WERI-Rb-1 (cell line): ENCODE data around the gene AKAP6.

ENCODE experiments used
- DNase-seq: peaks from one replicate; pipeline ENCODE4 v3.0.0-alpha.2; 2020
- H3K27ac ChIP-seq: fragments of 250-450 bp; sonication (Bioruptor Pico); 2 replicates; pipeline ENCODE4 v1.5.1; 2020; ENCODE audit warnings: mild to moderate bottlenecking, moderate library complexity
- H3K27me3 ChIP-seq: fragments of 250-450 bp; sonication (Bioruptor Pico); 2 replicates; pipeline ENCODE4 v1.5.1; 2021; ENCODE audit warnings: mild to moderate bottlenecking, low read depth, moderate library complexity; ENCODE audit not compliant: insufficient read depth, severe bottlenecking
- H3K36me3 ChIP-seq: fragments of 250-450 bp; sonication (Bioruptor Pico); 2 replicates; pipeline ENCODE4 v1.5.1; 2020; ENCODE audit warnings: mild to moderate bottlenecking, moderate library complexity
- H3K4me3 ChIP-seq: 2 replicates; pipeline ENCODE4 v1.5.1; 2011; ENCODE audit warnings: low read depth, mild to moderate bottlenecking, control low read depth, low read length
- H3K9me3 ChIP-seq: fragments of 250-450 bp; sonication (Bioruptor Pico); 2 replicates; pipeline ENCODE4 v1.5.1; 2021; ENCODE audit warnings: mild to moderate bottlenecking, moderate library complexity; ENCODE audit not compliant: severe bottlenecking
- CTCF ChIP-seq: IDR thresholded peaks from 2 replicates; pipeline ENCODE4 v1.5.1; 2011; ENCODE audit warnings: low read depth, mild to moderate bottlenecking, control low read depth, inconsistent platforms, low read length

AKAP6 gene

GRCh38 chr14:32413967-32414640 lies 85.0 kb downstream of the AKAP6 start:
- H3K27ac ChIP-seq, result no peak overlapping the region
- H3K36me3 ChIP-seq, result no peaks in the 10 kb centered on the region
- H3K9me3 ChIP-seq, result no peaks in the 10 kb centered on the region
- no peak overlapping the region for H3K4me3 ChIP-seq
- H3K27me3 ChIP-seq, result no peaks in the 10 kb centered on the region
- TF ChIP-seq CTCF, result no peak
- DNase-seq, result no peak

- Histone ChIP-seq H3K27ac (no peak overlapping the region), H3K9me3 (no peaks in the 10 kb centered on the region)
- DNase-seq, result no peak
Measured at GRCh38 chr14:32414808-32415255, 85.7 kb downstream of the AKAP6 start.

GRCh38 chr14:32417956-32418552 lies 89.0 kb downstream of the AKAP6 start:
- Histone ChIP-seq H3K27ac (no peak overlapping the region), H3K27me3 (no peaks in the 10 kb centered on the region), H3K36me3 (no peaks in the 10 kb centered on the region), H3K9me3 (peaks cover 8% of the 10 kb centered on the region), H3K4me3 (no peak overlapping the region)
- no peak for TF ChIP-seq CTCF
- no peak for DNase-seq

More at GRCh38 chr14:32414808-32415255, 85.7 kb downstream of the AKAP6 start:
- no peaks in the 10 kb centered on the region for H3K36me3 ChIP-seq
- H3K27me3 ChIP-seq, result no peaks in the 10 kb centered on the region
- TF ChIP-seq CTCF, result no peak
- H3K4me3 ChIP-seq, result no peak overlapping the region

- no peaks in the 10 kb centered on the region for H3K36me3 ChIP-seq
- no peak overlapping the region for H3K27ac ChIP-seq
- H3K9me3 ChIP-seq, result peaks cover 8% of the 10 kb centered on the region
- DNase-seq, result no peak
- no peak for TF ChIP-seq CTCF
- no peak overlapping the region for H3K4me3 ChIP-seq
- no peaks in the 10 kb centered on the region for H3K27me3 ChIP-seq
Measured at GRCh38 chr14:32419429-32419828, 90.3 kb downstream of the AKAP6 start.

- Histone ChIP-seq H3K36me3 (no peaks in the 10 kb centered on the region), H3K9me3 (peaks cover 8% of the 10 kb centered on the region), H3K27ac (no peak overlapping the region), H3K4me3 (no peak overlapping the region), H3K27me3 (no peaks in the 10 kb centered on the region)
- no peak for DNase-seq
- no peak for TF ChIP-seq CTCF
Measured at GRCh38 chr14:32421781-32422180, 92.7 kb downstream of the AKAP6 start.

GRCh38 chr14:32422440-32422839 lies 93.3 kb downstream of the AKAP6 start:
- H3K9me3 ChIP-seq, result peaks cover 8% of the 10 kb centered on the region
- no peaks in the 10 kb centered on the region for H3K36me3 ChIP-seq
- no peak overlapping the region for H3K27ac ChIP-seq
- no peak for DNase-seq
- H3K4me3 ChIP-seq, result no peak overlapping the region
- H3K27me3 ChIP-seq, result no peaks in the 10 kb centered on the region
- TF ChIP-seq CTCF, result no peak
